GM13977 (cell line): ENCODE data around the gene GSG1L2.

Experiments
- DNase-seq: peaks from one replicate; pipeline ENCODE4 v3.0.0; 2012; ENCODE audit warnings: low spot score
- in situ Hi-C: fragments of 300-500 bp; cut with MboI; formaldehyde crosslinking; loops from one replicate; pipeline ENCODE4 v1.12.0; 2022; ENCODE audit warnings: low sequenced_read_pairs, low pct_unique_long_range_greater_than_20kb, mixed read lengths, inconsistent platforms; ENCODE audit not compliant: unreplicated experiment
- TF ChIP-seq, protein P1 (sequence below): IDR thresholded peaks from 2 replicates; pipeline ENCODE4 v1.5.1; 2012; ENCODE audit warnings: mild to moderate bottlenecking, control low read depth; ENCODE audit not compliant: insufficient read depth; ENCODE audit errors: extremely low read depth, missing control alignments

The GSG1L2 gene

GRCh38 chr17:9855036-9855435 is 33.2 kb upstream of the GSG1L2 start:
- in situ Hi-C loops = no loop called here
- no peak for DNase-seq
- TF ChIP-seq, protein P1, sequence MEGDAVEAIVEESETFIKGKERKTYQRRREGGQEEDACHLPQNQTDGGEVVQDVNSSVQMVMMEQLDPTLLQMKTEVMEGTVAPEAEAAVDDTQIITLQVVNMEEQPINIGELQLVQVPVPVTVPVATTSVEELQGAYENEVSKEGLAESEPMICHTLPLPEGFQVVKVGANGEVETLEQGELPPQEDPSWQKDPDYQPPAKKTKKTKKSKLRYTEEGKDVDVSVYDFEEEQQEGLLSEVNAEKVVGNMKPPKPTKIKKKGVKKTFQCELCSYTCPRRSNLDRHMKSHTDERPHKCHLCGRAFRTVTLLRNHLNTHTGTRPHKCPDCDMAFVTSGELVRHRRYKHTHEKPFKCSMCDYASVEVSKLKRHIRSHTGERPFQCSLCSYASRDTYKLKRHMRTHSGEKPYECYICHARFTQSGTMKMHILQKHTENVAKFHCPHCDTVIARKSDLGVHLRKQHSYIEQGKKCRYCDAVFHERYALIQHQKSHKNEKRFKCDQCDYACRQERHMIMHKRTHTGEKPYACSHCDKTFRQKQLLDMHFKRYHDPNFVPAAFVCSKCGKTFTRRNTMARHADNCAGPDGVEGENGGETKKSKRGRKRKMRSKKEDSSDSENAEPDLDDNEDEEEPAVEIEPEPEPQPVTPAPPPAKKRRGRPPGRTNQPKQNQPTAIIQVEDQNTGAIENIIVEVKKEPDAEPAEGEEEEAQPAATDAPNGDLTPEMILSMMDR = no peak

DNA sequence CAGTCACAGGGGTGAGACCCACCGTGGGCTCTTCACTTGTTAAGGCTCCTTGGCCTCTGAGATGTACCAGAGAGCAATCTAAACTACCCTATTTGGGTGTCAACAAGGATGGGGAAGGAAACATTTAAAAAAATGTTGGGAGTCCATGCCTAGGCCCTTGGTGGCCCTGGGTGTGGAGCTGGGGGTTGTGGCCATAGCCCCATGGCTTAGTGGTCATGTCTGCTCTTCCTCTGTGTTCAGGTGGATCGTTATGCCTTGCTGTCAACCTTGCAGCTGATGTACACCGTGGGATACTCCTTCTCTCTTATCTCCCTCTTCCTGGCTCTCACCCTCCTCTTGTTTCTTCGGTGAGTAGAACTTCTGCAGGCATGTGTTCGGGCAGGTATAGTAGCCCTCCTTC is 32.4 kb upstream of the GSG1L2 start:
- no peak for DNase-seq
- TF ChIP-seq, protein P1 = no peak
- in situ Hi-C loops = no loop called here

DNA sequence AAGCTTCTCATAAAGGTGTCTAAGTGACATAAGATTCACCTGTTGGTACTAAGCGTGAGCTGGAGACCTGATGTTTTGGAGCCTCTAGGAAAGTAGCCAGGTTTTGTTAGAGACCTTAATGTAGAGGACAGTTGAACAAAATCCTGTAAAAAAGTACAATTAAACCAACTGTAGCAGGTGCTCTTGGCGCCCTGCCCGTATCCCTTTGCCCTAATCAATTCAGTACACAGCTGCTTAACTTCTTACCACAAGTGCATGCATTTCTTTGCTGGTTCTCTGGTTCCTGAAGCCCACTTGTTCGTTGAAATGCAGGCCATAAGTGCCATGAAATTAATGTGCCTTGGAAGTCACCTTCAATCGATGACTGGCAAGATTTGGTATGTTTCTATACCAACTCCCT is 28.3 kb upstream of the GSG1L2 start:
- in situ Hi-C loops = no loop called here
- TF ChIP-seq, protein P1 = no peak
- DNase-seq = no peak

DNA sequence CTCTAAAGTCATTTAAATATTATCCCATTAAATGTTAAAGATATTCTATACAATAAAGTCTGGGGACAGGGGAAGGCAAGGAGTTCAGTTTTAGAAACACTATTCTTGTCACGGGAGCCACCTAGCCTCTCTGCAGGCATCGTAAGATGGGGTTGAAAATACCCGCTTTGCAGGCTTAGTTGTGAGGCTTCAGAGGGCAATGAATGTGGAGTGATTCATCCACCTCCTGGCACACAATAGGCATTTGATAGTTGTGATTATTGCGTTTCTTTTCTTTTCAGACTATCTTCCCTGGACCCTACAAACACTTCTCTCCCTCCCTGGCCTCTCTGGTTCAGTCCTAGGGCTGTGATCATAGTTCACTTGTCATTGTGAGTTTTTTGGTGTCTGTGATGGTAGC is 23.4 kb upstream of the GSG1L2 start:
- in situ Hi-C loops = no loop called here
- DNase-seq = no peak
- TF ChIP-seq, protein P1 = no peak

DNA sequence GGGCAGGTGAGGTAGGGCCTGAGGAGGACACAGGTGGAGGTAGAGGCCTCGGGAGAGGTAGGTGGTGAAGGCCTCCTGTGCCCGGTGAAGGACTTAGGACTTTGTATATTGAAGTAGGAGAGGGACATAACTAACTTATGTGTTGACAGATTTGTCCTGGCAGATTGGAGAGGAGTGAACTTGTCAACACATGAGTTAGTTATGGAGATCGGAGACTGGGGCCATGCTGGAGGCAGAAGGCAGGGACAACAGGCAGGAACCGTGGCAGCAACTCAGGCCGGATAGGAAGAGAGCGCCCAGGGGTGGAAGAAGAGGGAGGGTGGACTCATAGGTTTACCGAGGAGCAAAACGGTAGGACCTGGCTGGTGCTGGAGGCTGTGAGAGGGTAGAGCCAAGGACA is 22.3 kb upstream of the GSG1L2 start:
- DNase-seq = no peak
- TF ChIP-seq, protein P1 = no peak
- in situ Hi-C loops = no loop called here

- in situ Hi-C loops = no loop called here
- DNase-seq = no peak
- TF ChIP-seq, protein P1 = no peak
Observed at GRCh38 chr17:9843152-9844010, 21.5 kb upstream of the GSG1L2 start.
